ENCODE data around the gene CAMK4. TPM values are rescaled to one million over a fixed set of nuclear protein-coding genes. Genes with fewer than 3 reads are reported as not detected.

CAMK4 gene
- total RNA-seq, 1 donor from 2014 or later: 0.11 TPM

- ATAC-seq (no peak), DNase-seq (ENCODE audit: missing footprints) (no peak)
- intact Hi-C loops (cut with DNase I): no loop called here
These were observed 223.6 kb downstream of the CAMK4 start for GRCh38 chr5:111447822-111448221.

DNA sequence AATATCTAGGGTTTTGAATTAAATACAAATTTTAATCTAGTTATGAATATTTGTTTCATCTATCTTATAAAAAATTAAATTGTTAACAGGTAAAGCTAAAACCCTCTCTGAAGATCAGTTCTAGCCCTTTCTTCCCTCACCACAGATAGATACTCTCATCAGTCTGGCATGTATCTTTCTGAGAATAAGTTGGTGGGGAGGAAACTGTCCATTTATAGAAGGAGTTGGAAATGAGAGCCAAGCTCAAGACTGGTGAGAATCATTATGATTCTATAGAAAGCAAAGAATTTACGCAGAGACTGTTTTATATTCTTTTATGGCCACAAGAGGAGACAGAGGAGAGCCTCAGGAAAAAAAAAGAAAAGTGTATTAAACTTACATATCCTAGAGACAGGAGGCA, 229.1 kb downstream of the CAMK4 start:
- DNase-seq (ENCODE audit: missing footprints) (no peak), ATAC-seq (no peak)
- intact Hi-C loops (cut with DNase I): no loop called here

DNA sequence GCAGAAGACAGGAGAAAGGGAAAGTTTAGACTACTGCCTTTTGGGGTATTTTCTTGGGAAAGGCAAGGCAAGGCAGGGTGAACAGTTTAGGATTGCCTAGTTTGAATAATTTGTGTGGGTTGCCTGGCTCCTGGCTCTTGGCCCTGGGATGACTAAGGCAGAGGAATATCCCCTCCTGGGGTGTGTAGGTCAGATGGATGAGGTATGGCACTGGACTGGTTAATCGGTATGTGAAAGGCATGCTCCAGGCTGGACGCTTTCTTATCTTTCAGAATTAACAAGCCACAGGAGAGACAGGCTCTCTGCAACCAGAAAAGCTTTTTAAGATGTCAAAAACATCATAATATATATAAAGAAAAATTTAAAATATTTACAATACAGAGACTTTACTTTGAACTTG, 229.6 kb downstream of the CAMK4 start:
- intact Hi-C loops (cut with DNase I): no loop called here

GRCh38 chr5:111454198-111454622, 230.0 kb downstream of the CAMK4 start:
- no peak for ATAC-seq
- intact Hi-C loops (cut with DNase I): no loop called here
- DNase-seq (ENCODE audit: missing footprints): no peak

More for the DNA sequence above, 229.6 kb downstream of the CAMK4 start:
- no peak for ATAC-seq
- no peak for DNase-seq (ENCODE audit: missing footprints)

DNA sequence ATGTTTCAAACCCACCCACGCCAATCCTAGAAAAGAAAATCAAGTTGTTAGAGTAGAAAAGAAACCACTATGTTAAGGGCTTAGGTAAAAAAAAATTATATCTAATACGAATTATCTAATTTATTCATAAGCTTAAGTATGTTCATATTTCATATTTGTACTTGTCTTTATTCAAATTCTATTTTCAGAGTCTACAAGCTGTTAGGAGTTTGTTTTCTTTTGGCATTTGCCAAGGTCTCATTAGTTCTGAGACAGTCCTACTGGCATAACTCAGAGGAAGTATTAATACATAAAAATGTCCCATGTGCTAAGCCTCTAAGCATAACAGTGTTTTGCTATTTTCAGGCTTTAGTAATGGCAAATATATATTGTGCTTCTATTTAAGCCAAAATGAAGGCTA, 230.6 kb downstream of the CAMK4 start:
- no peak for DNase-seq (ENCODE audit: missing footprints)
- intact Hi-C loops (cut with DNase I): no loop called here
- ATAC-seq: no peak

DNA sequence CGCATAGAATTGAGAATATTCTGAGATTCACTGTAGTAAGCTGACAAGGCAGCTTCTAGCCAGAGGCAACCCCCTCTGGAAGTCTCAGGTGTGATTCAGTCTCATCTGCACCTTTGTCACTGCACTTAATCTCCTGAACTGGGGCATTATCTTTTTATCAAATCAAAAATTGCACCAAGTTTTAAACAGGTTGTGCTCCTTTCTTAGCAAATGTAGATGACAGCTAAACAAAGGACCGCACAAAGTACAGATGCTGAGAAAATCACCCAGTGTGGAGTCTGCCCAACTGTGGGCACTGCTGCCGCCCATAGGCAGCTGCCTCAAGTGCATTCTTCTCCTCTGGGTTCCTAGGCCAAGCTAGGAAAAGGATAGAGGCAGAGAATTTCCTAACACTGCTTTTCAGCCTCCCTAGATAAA, 237.1 kb downstream of the CAMK4 start:
- DNase-seq (ENCODE audit: missing footprints): no peak
- intact Hi-C loops (cut with DNase I): no loop called here

DNA sequence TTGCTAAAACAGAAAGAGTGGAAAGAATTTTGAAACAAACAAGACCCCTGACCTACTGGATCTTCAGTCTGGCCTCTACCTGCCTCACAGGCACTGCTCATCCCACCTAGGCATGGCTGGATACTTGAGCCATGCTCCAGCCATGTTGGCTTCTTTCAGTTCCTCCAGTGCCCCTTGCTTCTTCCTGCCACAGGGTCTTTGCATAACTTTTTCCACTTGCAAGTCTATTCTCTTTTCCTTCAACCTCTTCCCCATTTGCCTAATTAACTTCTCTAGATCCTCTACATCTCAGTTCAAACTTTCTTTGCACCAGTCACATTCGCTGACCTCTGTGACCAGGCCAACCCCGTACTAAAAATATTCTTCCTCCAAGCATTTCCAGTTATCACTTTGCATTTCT, 237.8 kb downstream of the CAMK4 start:
- intact Hi-C loops (cut with DNase I): no loop called here
- ATAC-seq (no peak), DNase-seq (ENCODE audit: missing footprints) (no peak)

More for the DNA sequence above, 237.1 kb downstream of the CAMK4 start:
- ATAC-seq: no peak

DNA sequence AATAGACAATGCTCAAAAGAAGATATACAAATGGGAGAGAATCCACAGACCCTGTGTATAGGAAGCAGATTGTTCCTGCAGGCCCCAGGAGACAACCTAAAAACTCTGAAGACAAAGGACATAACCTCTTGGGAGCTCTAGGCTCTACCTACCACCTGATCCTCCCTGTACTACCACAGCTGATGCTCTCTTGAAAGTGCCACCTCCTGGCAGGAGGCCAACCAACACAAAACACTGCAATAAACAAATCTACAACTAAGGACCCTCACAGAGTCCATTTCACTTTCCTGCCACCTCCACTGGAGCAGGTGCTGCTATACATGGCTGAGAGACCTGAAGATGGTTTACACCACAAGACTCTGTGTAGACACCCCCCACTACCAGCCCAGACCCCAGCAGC, 239.1 kb downstream of the CAMK4 start:
- intact Hi-C loops (cut with DNase I): no loop called here
- no peak for DNase-seq (ENCODE audit: missing footprints)
- ATAC-seq: no peak

- intact Hi-C loops (cut with DNase I): no loop called here
- DNase-seq (ENCODE audit: missing footprints): no peak
- no peak for ATAC-seq
These were observed 245.2 kb downstream of the CAMK4 start for GRCh38 chr5:111469293-111469896.

DNA sequence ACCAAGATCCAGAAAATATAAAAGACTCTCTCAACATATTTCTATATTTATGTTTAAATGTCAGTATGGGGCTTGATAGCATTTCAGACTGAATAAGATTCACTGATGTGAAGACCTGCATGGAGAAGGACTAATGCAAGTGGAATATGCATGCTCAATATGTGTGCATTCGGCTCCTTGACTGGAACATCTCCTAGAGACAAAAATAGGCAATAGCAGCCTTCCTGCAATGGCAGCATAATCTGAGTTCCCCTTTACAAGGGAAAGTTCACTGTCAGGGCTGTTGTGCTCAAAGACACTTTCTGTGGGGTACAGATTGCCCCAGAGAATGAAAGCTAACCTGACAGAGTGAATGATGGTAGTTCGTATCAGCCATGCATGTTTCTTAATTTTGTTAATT, 245.7 kb downstream of the CAMK4 start:
- ATAC-seq (no peak), DNase-seq (ENCODE audit: missing footprints) (no peak)
- intact Hi-C loops (cut with DNase I): no loop called here

- DNase-seq (ENCODE audit: missing footprints) (no peak), ATAC-seq (no peak)
- intact Hi-C loops (cut with DNase I): no loop called here
These were observed 247.9 kb downstream of the CAMK4 start for GRCh38 chr5:111472096-111472495.

GRCh38 chr5:111472579-111472978, 248.4 kb downstream of the CAMK4 start:
- DNase-seq (ENCODE audit: missing footprints): no peak
- ATAC-seq: no peak
- intact Hi-C loops (cut with DNase I): no loop called here

DNA sequence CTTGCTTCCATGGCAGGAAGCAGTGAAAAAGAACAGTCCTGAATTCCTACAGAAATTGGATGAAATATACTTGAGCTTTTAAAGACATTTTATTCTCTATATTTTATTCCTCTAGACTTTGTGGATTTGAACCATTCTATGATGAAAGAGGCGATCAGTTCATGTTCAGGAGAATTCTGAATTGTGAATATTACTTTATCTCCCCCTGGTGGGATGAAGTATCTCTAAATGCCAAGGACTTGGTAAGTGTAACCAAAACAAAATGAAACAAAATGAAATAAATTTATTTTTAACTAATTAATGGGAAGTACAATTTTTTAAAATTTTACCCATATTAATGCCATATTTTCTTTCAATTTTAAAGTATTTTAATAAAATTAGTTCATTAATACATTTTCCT, 254.1 kb downstream of the CAMK4 start:
- DNase-seq (ENCODE audit: missing footprints) (no peak), ATAC-seq (no peak)
- intact Hi-C loops (cut with DNase I): no loop called here

GRCh38 chr5:111478898-111479297, 254.7 kb downstream of the CAMK4 start:
- no peak for DNase-seq (ENCODE audit: missing footprints)
- no peak for ATAC-seq
- intact Hi-C loops (cut with DNase I): no loop called here

DNA sequence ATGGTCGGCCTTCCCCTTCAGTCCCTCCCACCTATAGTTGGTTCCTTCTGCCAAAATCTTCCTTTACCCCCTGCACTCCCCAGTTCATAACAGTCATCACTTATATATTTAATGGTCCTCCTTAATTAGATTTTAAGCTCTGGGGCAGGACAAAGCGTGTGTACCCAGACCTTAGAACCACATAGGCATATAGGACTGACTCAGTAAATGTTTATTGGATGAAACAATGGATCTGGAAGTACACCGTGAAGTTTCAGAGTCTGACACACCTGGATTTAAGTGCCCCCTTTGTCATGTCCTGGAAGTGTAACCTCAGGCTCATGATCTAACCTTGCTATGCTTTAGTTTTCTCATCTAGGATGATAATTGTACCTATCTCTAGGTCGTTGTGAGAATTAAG, 256.2 kb downstream of the CAMK4 start:
- intact Hi-C loops (cut with DNase I): no loop called here
- ATAC-seq (no peak), DNase-seq (ENCODE audit: missing footprints) (no peak)

DNA sequence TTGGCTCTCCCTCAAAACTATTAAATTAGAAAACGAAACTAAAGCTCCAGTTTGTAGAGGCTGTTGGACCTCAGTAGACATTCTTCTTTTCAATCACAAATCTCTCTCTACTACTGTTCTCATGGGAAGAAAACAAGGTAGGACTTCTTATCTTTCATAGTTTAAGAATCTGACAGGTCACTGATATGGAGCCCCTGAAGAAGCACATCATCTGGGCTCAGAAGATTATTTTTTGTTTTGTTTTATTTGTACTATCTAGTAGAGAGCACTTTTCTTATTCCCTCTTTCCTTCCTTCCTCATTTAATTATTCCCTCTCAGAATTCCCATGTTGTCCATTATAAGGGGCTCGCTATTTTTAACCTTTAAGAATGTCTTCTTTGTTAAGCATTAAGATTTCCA, 261.9 kb downstream of the CAMK4 start:
- DNase-seq (ENCODE audit: missing footprints) (no peak), ATAC-seq (no peak)
- intact Hi-C loops (cut with DNase I): no loop called here

- ATAC-seq (no peak), DNase-seq (ENCODE audit: missing footprints) (no peak)
- intact Hi-C loops (cut with DNase I): no loop called here
These were observed 262.7 kb downstream of the CAMK4 start for GRCh38 chr5:111486926-111487325.

DNA sequence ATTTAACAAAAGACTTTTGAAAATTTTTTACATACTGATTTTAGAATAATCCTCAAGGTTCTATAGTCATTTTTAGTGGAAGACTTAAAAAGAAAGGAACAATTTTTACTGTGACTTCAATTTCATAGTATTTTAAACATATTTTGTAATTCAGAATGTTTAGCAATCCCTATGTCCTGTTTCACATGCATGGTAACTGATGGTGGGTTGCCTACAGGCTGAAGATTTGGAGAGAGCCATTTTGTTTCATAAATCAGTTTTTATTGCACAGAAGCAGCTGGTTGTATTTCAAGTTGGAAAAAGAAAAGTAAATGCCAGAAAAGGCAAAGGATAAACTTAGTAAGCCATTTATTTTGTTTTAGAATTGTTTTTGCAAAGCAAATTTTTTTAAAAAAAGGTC, 264.2 kb downstream of the CAMK4 start:
- intact Hi-C loops (cut with DNase I): no loop called here
- no peak for ATAC-seq

DNA sequence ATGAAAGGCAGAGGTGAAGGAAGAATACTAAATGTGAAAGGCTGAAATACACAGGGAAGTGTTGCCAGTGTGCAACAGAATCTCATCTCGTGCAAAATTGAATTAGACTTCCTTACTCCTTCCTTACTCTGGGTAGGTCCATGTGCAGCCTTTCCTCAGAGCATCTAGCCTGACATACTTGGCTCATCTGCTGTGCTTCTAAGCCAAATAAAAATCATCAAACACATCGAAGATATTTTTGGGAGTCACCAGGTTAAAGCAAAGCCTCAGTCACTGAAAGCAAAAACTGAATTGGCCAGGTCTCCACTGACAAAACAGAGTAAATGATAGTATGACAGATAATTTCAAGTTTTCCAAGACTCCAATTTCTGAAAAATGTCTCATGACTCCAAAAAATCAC, 268.8 kb downstream of the CAMK4 start:
- no peak for ATAC-seq
- no peak for DNase-seq (ENCODE audit: missing footprints)
- intact Hi-C loops (cut with DNase I): no loop called here

More for the DNA sequence above, 264.2 kb downstream of the CAMK4 start:
- no peak for DNase-seq (ENCODE audit: missing footprints)

DNA sequence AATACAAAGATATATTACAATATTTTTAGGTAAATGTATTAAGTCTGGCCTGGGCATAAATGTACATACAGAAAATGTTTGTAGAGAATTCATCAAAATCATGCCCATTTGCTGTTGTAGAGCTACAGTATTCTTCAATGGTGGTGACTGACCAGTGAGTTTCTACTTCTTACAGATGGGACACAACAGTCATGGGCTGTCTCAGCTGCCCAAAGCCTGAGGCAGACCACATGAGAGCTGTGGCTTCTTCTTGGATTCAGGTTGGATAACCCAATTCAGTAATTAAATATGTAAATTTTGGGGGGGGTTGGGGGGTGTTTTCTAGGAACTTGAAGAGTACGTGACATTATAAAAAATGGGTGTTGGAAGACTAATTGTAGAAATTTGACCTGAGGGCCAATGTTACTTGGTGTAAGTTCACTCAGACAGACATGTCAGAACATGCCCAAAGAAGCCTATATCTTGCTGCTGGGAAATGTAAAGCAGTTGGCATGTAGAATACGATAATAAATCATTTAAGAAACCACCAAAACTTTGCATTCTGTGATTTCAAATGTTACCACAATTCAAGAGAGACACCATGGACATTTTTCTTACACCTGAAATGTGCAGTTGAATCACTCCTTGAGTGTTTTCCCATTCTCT, 270.3 kb downstream of the CAMK4 start:
- ATAC-seq: no peak
- intact Hi-C loops (cut with DNase I): no loop called here
- no peak for DNase-seq (ENCODE audit: missing footprints)

DNA sequence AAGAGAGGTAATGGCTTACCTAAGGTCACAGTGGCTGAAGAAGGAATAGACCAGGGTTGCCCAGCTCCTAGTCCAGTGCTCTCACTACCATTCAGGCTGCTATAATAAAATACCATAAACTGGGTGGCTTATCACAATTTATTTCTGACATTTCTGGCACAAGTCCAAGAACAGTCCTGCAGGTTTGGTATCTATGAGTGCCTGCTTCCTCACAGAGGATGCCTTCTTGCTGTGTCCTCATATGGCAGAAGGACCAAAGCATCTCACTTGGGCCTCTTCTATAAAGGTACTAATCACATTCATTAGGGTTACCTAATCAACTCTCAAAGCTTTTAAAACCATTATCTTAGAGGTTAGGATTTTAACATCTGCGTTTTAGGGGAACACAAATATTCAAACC, 271.0 kb downstream of the CAMK4 start:
- no peak for DNase-seq (ENCODE audit: missing footprints)
- intact Hi-C loops (cut with DNase I): no loop called here
- ATAC-seq: no peak
